ENCODE results near the gene FBXW8.

DNA sequence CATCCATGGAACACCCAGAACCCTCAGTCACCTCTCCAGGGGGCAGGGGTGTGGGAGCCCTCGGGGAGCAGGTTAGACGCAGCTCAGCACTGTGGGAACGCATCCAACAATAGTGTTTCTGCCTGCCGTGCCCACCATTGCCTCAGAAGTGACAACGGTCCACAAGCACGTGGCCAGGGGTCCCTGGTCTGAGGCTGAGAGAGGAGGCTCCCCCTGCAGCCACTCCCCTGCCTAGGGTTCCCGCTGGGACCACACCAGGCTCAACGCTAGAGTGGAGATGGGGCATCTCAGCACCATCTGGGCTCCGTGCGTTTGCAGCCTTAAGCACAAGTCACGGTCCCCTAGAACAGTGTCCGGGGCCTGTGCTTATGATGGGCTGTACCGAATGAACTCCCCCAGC, 125.8 kb downstream of the FBXW8 start:
- TF ChIP-seq POLR2AphosphoS5 (IDR thresholded peaks at IDR 0.05; ENCODE audit: borderline replicate concordance, low read depth, low read length) (no peak), EZH2 (IDR thresholded peaks at IDR 0.05) (no peak)
